ENCODE data around the gene CRYBB1.

DNA sequence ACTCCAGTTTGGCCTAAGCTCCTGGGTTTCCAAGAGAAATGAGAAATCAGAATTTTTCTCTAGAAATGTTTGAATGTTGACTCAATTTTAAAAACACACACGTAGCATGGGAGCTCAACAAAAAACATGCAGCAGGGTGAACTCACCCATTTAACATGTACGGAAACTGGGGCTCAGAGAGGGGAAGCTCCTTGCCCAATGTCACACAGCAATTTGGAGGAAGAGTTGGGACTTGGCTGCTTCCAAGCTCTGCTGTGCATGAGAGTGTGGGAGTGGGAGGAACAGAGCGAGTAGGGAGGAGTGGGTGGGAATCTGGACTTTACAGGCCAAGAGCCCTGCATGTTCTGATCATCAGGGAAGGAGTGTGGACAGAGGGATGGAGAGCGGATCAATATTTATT lies 33.8 kb downstream of the CRYBB1 start:
- TF ChIP-seq, protein P1, sequence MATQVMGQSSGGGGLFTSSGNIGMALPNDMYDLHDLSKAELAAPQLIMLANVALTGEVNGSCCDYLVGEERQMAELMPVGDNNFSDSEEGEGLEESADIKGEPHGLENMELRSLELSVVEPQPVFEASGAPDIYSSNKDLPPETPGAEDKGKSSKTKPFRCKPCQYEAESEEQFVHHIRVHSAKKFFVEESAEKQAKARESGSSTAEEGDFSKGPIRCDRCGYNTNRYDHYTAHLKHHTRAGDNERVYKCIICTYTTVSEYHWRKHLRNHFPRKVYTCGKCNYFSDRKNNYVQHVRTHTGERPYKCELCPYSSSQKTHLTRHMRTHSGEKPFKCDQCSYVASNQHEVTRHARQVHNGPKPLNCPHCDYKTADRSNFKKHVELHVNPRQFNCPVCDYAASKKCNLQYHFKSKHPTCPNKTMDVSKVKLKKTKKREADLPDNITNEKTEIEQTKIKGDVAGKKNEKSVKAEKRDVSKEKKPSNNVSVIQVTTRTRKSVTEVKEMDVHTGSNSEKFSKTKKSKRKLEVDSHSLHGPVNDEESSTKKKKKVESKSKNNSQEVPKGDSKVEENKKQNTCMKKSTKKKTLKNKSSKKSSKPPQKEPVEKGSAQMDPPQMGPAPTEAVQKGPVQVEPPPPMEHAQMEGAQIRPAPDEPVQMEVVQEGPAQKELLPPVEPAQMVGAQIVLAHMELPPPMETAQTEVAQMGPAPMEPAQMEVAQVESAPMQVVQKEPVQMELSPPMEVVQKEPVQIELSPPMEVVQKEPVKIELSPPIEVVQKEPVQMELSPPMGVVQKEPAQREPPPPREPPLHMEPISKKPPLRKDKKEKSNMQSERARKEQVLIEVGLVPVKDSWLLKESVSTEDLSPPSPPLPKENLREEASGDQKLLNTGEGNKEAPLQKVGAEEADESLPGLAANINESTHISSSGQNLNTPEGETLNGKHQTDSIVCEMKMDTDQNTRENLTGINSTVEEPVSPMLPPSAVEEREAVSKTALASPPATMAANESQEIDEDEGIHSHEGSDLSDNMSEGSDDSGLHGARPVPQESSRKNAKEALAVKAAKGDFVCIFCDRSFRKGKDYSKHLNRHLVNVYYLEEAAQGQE (IDR thresholded peaks at IDR 0.05; ENCODE audit: insufficient read depth in 1 of 2, low read depth in 2 of 2, low read length in 2 of 2), result no peak
- TF ChIP-seq POLR2AphosphoS5 (IDR thresholded peaks at IDR 0.05; ENCODE audit: low read depth, low read length), result no peak
- no peak for TF ChIP-seq TAF1 (IDR thresholded peaks at IDR 0.05; ENCODE audit: borderline replicate concordance, insufficient read depth, low read length)
- no peak for TF ChIP-seq FOXP2 (optimal IDR thresholded peaks at IDR 0.05; ENCODE audit: borderline replicate concordance, extremely low read depth, extremely low read length, insufficient read depth)

All from PFSK-1 (cell line).